ENCODE measurements around the gene STK32A. TPM values are rescaled to one million over a fixed set of nuclear protein-coding genes. Genes with fewer than 3 reads are reported as not detected.

STK32A gene
- total RNA-seq, 1 donor from 2014 or later = 1.1 TPM

GRCh38 chr5:147436596-147436995 lies 201.8 kb downstream of the STK32A start:
- no peak for DNase-seq
- intact Hi-C loops (cut with DNase I) = no loop called here
- ATAC-seq (ENCODE audit: poor library complexity) = no peak

DNA sequence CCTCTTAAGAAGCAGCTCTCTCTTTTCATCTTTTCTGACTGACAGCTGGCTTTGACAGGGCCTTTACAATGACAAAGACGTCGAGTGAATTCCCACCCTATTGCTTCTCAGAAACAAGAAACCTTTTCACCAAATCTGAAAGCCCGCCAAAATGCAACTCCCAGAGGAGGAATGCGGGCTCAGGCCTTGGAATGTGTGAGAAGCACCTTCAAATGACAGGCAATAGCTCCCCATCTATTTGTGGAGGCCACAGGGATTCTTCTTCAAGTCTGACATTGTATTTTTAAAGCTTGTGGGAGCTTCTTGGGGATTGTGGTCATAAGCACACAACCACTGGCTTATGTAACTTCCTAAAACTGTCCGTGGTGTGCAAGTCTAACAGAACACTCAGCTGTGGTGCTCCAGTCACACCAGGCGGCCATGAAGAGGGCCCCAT lies 202.4 kb downstream of the STK32A start:
- DNase-seq = no peak
- intact Hi-C loops (cut with DNase I) = no loop called here
- no peak for ATAC-seq (ENCODE audit: poor library complexity)
